Measurements from ENCODE around the gene PCED1A. TPM values are rescaled to one million over a fixed set of nuclear protein-coding genes. Genes with fewer than 3 reads are reported as not detected.

Gene PCED1A
- total and polyA plus RNA-seq, 4 donors, result 6.8 to 13.4 (median 13.0) TPM

DNA sequence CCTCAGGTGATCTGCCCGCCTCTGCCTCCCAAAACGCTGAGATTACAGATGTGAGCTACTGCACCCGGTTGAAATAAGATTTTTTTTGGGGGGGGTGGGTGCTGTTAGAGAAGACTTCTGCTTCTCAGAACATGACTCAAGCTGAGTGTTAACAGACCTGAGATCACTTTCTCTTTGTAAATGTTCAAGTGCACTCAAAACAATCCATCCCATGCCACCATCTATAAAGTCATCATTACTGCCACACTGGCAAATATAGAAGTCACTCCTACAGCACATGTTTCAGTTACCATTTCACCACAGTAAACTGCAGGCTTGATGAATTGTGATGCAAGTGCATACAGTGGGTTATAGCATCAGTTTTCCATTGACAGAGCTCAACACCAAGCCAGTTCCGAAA is 9.1 kb upstream of the PCED1A start:
- Histone ChIP-seq H3K36me3 (ENCODE audit: control insufficient read depth in 4 of 4, insufficient read depth in 3 of 4, low read depth in 1 of 4, low read length in 3 of 4) (no peaks in the 10 kb centered on the region), H3K9ac (ENCODE audit: low read depth in 1 of 2, low read length in 2 of 2) (no peak overlapping the region), H3K9me3 (ENCODE audit: control insufficient read depth in 4 of 4, low read length in 3 of 4) (no peaks in the 10 kb centered on the region), H3K4me1 (ENCODE audit: control insufficient read depth in 4 of 4, insufficient read depth in 4 of 4, low read length in 3 of 4) (no peaks in the 10 kb centered on the region), H3K27ac (ENCODE audit: low read depth in 1 of 2, low read length in 2 of 2) (no peak overlapping the region), H3K4me3 (ENCODE audit: low read depth in 1 of 3, low read length in 3 of 3) (no peak overlapping the region), H3K27me3 (ENCODE audit: control insufficient read depth in 4 of 4, insufficient read depth in 4 of 4, low read length in 3 of 4) (no peaks in the 10 kb centered on the region)
- 93% methylated on average over 4 of the region's 4 CpGs for WGBS
- no peak for DNase-seq (ENCODE audit: low spot score)
- TF ChIP-seq GABPA (IDR thresholded peaks at IDR 0.05 in 1 of 2, conservative IDR thresholded peaks at IDR 0.05 in 1 of 2) (no peak), TAF1 (conservative IDR thresholded peaks at IDR 0.05) (no peak), FOXA2 (IDR thresholded peaks at IDR 0.05) (no peak)

DNA sequence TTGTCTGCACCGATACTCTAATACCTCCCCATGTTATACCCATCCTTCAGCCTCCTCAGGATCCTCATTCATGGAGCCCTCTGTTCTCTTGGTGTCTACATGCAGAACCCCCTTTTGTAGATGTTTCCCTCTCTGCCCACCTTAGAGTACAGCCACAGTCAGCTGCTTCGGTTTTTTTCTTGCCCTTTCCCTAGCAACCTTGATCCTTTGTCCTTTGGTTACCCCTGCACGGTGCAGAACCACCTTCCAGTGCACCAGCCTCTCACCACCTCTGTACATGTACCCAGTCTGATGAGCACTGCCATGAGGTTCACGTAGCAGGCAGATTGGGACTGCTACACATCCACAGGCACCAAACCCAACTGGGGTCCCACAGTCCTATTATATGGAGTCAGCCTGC is 7.3 kb upstream of the PCED1A start:
- Histone ChIP-seq H3K27ac (ENCODE audit: low read depth in 1 of 2, low read length in 2 of 2) (no peak overlapping the region), H3K9me3 (ENCODE audit: control insufficient read depth in 4 of 4, low read length in 3 of 4) (no peaks in the 10 kb centered on the region), H3K4me1 (ENCODE audit: control insufficient read depth in 4 of 4, insufficient read depth in 4 of 4, low read length in 3 of 4) (no peaks in the 10 kb centered on the region), H3K4me3 (ENCODE audit: low read depth in 1 of 3, low read length in 3 of 3) (no peak overlapping the region), H3K27me3 (ENCODE audit: control insufficient read depth in 4 of 4, insufficient read depth in 4 of 4, low read length in 3 of 4) (no peaks in the 10 kb centered on the region), H3K36me3 (ENCODE audit: control insufficient read depth in 4 of 4, insufficient read depth in 3 of 4, low read depth in 1 of 4, low read length in 3 of 4) (no peaks in the 10 kb centered on the region), H3K9ac (ENCODE audit: low read depth in 1 of 2, low read length in 2 of 2) (no peak overlapping the region)
- DNase-seq (ENCODE audit: low spot score), result no peak
- TF ChIP-seq HNF4G (IDR thresholded peaks at IDR 0.05), result no peak
- TF ChIP-seq FOXA1 (IDR thresholded peaks at IDR 0.05), result no peak
- no peak for TF ChIP-seq EGR1 (IDR thresholded peaks at IDR 0.05; ENCODE audit: low read depth in 2 of 2)
- TF ChIP-seq, protein P1, sequence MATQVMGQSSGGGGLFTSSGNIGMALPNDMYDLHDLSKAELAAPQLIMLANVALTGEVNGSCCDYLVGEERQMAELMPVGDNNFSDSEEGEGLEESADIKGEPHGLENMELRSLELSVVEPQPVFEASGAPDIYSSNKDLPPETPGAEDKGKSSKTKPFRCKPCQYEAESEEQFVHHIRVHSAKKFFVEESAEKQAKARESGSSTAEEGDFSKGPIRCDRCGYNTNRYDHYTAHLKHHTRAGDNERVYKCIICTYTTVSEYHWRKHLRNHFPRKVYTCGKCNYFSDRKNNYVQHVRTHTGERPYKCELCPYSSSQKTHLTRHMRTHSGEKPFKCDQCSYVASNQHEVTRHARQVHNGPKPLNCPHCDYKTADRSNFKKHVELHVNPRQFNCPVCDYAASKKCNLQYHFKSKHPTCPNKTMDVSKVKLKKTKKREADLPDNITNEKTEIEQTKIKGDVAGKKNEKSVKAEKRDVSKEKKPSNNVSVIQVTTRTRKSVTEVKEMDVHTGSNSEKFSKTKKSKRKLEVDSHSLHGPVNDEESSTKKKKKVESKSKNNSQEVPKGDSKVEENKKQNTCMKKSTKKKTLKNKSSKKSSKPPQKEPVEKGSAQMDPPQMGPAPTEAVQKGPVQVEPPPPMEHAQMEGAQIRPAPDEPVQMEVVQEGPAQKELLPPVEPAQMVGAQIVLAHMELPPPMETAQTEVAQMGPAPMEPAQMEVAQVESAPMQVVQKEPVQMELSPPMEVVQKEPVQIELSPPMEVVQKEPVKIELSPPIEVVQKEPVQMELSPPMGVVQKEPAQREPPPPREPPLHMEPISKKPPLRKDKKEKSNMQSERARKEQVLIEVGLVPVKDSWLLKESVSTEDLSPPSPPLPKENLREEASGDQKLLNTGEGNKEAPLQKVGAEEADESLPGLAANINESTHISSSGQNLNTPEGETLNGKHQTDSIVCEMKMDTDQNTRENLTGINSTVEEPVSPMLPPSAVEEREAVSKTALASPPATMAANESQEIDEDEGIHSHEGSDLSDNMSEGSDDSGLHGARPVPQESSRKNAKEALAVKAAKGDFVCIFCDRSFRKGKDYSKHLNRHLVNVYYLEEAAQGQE (IDR thresholded peaks at IDR 0.05), result no peak
- WGBS, result 93% methylated on average over 4 of the region's 4 CpGs

- peaks cover 0 to 2% (median 0%) of the 10 kb centered on the region in 4 donors for H3K4me1 ChIP-seq (ENCODE audit: control insufficient read depth in 4 of 4, insufficient read depth in 4 of 4, low read length in 3 of 4)
- no peak for DNase-seq (ENCODE audit: low spot score)
- H3K4me3 ChIP-seq (ENCODE audit: low read depth in 1 of 3, low read length in 3 of 3), result no peak overlapping the region
- no peaks in the 10 kb centered on the region for H3K9me3 ChIP-seq (ENCODE audit: control insufficient read depth in 4 of 4, low read length in 3 of 4)
- no peak overlapping the region for H3K27ac ChIP-seq (ENCODE audit: low read depth in 1 of 2, low read length in 2 of 2)
- TF ChIP-seq, protein P2, sequence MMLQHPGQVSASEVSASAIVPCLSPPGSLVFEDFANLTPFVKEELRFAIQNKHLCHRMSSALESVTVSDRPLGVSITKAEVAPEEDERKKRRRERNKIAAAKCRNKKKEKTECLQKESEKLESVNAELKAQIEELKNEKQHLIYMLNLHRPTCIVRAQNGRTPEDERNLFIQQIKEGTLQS (IDR thresholded peaks at IDR 0.05), result no peak
- TF ChIP-seq GABPA (IDR thresholded peaks at IDR 0.05 in 1 of 2, conservative IDR thresholded peaks at IDR 0.05 in 1 of 2) (no peak), RAD21 (IDR thresholded peaks at IDR 0.05) (no peak), RXRA (IDR thresholded peaks at IDR 0.05) (no peak)
- no peaks in the 10 kb centered on the region for H3K27me3 ChIP-seq (ENCODE audit: control insufficient read depth in 4 of 4, insufficient read depth in 4 of 4, low read length in 3 of 4)
- no peaks in the 10 kb centered on the region for H3K36me3 ChIP-seq (ENCODE audit: control insufficient read depth in 4 of 4, insufficient read depth in 3 of 4, low read depth in 1 of 4, low read length in 3 of 4)
- no peak overlapping the region for H3K9ac ChIP-seq (ENCODE audit: low read depth in 1 of 2, low read length in 2 of 2)
- 85% methylated on average over 5 of the region's 5 CpGs for WGBS
These were observed 6.2 kb upstream of the PCED1A start for GRCh38 chr20:2846698-2847097.

GRCh38 chr20:2845607-2846006 is 5.2 kb upstream of the PCED1A start:
- Histone ChIP-seq H3K36me3 (ENCODE audit: control insufficient read depth in 4 of 4, insufficient read depth in 3 of 4, low read depth in 1 of 4, low read length in 3 of 4) (no peaks in the 10 kb centered on the region), H3K4me3 (ENCODE audit: low read depth in 1 of 3, low read length in 3 of 3) (no peak overlapping the region), H3K9ac (ENCODE audit: low read depth in 1 of 2, low read length in 2 of 2) (no peak overlapping the region), H3K27ac (ENCODE audit: low read depth in 1 of 2, low read length in 2 of 2) (no peak overlapping the region), H3K27me3 (ENCODE audit: control insufficient read depth in 4 of 4, insufficient read depth in 4 of 4, low read length in 3 of 4) (no peaks in the 10 kb centered on the region), H3K4me1 (ENCODE audit: control insufficient read depth in 4 of 4, insufficient read depth in 4 of 4, low read length in 3 of 4) (peaks cover 0 to 8% (median 5%) of the 10 kb centered on the region in 4 donors), H3K9me3 (ENCODE audit: control insufficient read depth in 4 of 4, low read length in 3 of 4) (no peaks in the 10 kb centered on the region)
- WGBS, result 82% methylated on average over 2 of the region's 2 CpGs
- TF ChIP-seq FOXA1 (IDR thresholded peaks at IDR 0.05) (no peak), JUND (IDR thresholded peaks at IDR 0.05) (no peak), NR2F2 (IDR thresholded peaks at IDR 0.05) (no peak)
- TF ChIP-seq, protein P1 (IDR thresholded peaks at IDR 0.05), result no peak
- TF ChIP-seq, protein P3, sequence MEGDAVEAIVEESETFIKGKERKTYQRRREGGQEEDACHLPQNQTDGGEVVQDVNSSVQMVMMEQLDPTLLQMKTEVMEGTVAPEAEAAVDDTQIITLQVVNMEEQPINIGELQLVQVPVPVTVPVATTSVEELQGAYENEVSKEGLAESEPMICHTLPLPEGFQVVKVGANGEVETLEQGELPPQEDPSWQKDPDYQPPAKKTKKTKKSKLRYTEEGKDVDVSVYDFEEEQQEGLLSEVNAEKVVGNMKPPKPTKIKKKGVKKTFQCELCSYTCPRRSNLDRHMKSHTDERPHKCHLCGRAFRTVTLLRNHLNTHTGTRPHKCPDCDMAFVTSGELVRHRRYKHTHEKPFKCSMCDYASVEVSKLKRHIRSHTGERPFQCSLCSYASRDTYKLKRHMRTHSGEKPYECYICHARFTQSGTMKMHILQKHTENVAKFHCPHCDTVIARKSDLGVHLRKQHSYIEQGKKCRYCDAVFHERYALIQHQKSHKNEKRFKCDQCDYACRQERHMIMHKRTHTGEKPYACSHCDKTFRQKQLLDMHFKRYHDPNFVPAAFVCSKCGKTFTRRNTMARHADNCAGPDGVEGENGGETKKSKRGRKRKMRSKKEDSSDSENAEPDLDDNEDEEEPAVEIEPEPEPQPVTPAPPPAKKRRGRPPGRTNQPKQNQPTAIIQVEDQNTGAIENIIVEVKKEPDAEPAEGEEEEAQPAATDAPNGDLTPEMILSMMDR (IDR thresholded peaks at IDR 0.05; ENCODE audit: low read depth, low read length, missing input control), result no peak
- no peak for DNase-seq (ENCODE audit: low spot score)

Measured in liver (tissue), 9 donors.